Heart left ventricle (tissue), 13 donors: ENCODE results near the gene ATP1B4.

Experiments used
- POLR2A ChIP-seq, 2 donors: fragments of 450-650 bp; IDR thresholded peaks; one replicate each; pipeline ENCODE4 v1.6.1; 2017; ENCODE audit warnings: antibody characterized with exemption in 2 of 2, mild to moderate bottlenecking in 2 of 2, moderate library complexity in 2 of 2
- TF ChIP-seq, protein P1 (sequence below), 12 donors: fragments of 200-600 bp; sonication (generic) in 4 of 12; IDR thresholded peaks; one replicate each; pipeline versions ENCODE4 v1.5.0 to v1.8.0; 2018 to 2022; ENCODE audit warnings: antibody characterized with exemption in 12 of 12, mild to moderate bottlenecking in 5 of 12
- donor health status: ischemic (EF 13 %, LVEDD 7.1; RV severe dilation, severe dysfunction).
- donor health status: DM: no; HTN: yes; CAD: no.
- donor health status: DM: no; HTN: no; CAD: no.
- donor health status: ischemic (EF 25% LVEDD 6.9; RV normal size, moderate dysfunction).
- donor health status: ischemic (EF 25% LVEDD 5.7; RV mildly dilated, moderate dysfunction).
- donor health status: ischemic (EF 35%, LVEDD 5.7; RV mildly dilated, moderate dysfunction).
- donor health status: nonischemic (EF 11% LVEDD 7.7; RV severe dilation, severe dysfunction).
- donor health status: DM: yes; HTN: yes; CAD: no.
- donor health status: PGD.
- donor health status: ischemic (EF 29% LVEDD 5.4; RV normal size, mild dysfunction).
- donor health status: nonischemic (EF 23%, LVEDD 6.1; RV moderate dilation, normal function).

DNA sequence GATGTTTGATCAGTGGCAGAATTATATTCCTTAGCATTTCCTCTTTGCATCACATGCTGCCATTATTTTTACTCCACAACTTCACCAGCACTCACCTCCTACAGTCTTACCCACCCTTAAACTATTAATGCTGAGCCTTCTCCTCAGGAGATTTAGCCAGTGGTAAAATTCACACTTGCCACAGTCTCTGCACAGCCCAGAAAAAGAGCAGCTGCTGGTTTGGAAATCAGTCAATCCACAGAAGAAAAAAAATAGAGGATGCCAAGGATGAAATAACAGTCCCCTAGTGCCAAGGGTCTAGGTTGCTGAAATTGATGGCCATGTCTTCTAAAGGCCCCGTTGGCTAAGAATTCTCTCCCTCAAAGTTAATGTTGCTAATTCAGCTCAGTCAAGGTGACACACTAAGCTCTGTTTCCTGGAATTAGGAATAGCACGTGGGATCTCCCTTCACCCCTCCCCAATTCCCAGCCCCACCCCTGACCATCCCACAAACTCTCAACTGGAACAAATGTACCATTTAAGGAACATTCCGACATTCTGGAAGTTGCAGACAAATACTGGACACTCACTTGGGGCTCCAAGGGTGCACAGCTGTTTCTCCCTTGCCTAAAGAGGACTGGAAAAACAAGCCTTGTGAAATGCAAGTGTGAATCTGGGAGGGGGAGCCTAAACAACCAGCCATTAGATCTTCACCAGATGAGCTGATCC is 5.7 kb downstream of the ATP1B4 start:
- TF ChIP-seq, protein P1, sequence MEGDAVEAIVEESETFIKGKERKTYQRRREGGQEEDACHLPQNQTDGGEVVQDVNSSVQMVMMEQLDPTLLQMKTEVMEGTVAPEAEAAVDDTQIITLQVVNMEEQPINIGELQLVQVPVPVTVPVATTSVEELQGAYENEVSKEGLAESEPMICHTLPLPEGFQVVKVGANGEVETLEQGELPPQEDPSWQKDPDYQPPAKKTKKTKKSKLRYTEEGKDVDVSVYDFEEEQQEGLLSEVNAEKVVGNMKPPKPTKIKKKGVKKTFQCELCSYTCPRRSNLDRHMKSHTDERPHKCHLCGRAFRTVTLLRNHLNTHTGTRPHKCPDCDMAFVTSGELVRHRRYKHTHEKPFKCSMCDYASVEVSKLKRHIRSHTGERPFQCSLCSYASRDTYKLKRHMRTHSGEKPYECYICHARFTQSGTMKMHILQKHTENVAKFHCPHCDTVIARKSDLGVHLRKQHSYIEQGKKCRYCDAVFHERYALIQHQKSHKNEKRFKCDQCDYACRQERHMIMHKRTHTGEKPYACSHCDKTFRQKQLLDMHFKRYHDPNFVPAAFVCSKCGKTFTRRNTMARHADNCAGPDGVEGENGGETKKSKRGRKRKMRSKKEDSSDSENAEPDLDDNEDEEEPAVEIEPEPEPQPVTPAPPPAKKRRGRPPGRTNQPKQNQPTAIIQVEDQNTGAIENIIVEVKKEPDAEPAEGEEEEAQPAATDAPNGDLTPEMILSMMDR (IDR thresholded peaks at IDR 0.05) = no peak
- no peak for TF ChIP-seq POLR2A (IDR thresholded peaks at IDR 0.05)
